Neural cell (in vitro differentiated cells): ENCODE measurements around the gene EYS. TPM values are rescaled to one million over a fixed set of nuclear protein-coding genes. Genes with fewer than 3 reads are reported as not detected.

ENCODE experiments used
- H2AFZ ChIP-seq: fragments of 200-600, 300-800 bp; sonication (generic), shearing (Covaris generic); 2 replicates; pipeline ENCODE4 v1.6.0; 2014; ENCODE audit warnings: low read depth, mild to moderate bottlenecking, antibody characterized with exemption, low read length, moderate library complexity
- H3F3A ChIP-seq: fragments of 200-600 bp; shearing (Covaris generic); 2 replicates; pipeline ENCODE4 v1.6.1; 2016; ENCODE audit warnings: mild to moderate bottlenecking, moderate library complexity, mixed read lengths, antibody characterized with exemption, low read length; ENCODE audit not compliant: insufficient read depth, poor library complexity, severe bottlenecking
- H3K27ac ChIP-seq: fragments of 200-600, 300-800 bp; sonication (generic), shearing (Covaris generic); 2 replicates; pipeline ENCODE4 v1.5.1; 2014; ENCODE audit warnings: mild to moderate bottlenecking, low read length, moderate library complexity
- H3K27me3 ChIP-seq: fragments of 300-800, 200-600 bp; sonication (generic), shearing (Covaris generic); 2 replicates; pipeline ENCODE4 v1.6.0; 2014; ENCODE audit warnings: mild to moderate bottlenecking, low read depth, low read length, moderate library complexity; ENCODE audit not compliant: insufficient read depth
- H3K36me3 ChIP-seq: fragments of 300-800, 200-600 bp; sonication (generic), shearing (Covaris generic); 2 replicates; pipeline ENCODE4 v1.5.1; 2014; ENCODE audit warnings: mild to moderate bottlenecking, antibody characterized with exemption, low read length, moderate library complexity; ENCODE audit not compliant: insufficient read depth
- H3K4me2 ChIP-seq: fragments of 300-800, 200-600 bp; sonication (generic), shearing (Covaris generic); 2 replicates; pipeline ENCODE4 v1.6.0; 2014; ENCODE audit warnings: mild to moderate bottlenecking, low read length
- H3K4me3 ChIP-seq: fragments of 300-800, 200-600 bp; sonication (generic), shearing (Covaris generic); 2 replicates; pipeline ENCODE4 v1.5.1; 2014; ENCODE audit warnings: mild to moderate bottlenecking, low read length, moderate library complexity
- H3K79me2 ChIP-seq: fragments of 200-600 bp; shearing (Covaris generic); replicated peaks from 2 replicates; pipeline ENCODE4 v1.6.0; 2014; ENCODE audit warnings: mild to moderate bottlenecking, low read length, moderate library complexity; ENCODE audit not compliant: insufficient read depth
- H3K9ac ChIP-seq: fragments of 300-800, 200-600 bp; sonication (generic), shearing (Covaris generic); 2 replicates; pipeline ENCODE4 v1.6.1; 2016; ENCODE audit warnings: mild to moderate bottlenecking, low read length, mixed read lengths
- H3K9me2 ChIP-seq: fragments of 200-600 bp; shearing (Covaris generic); 2 replicates; pipeline ENCODE4 v1.6.1; 2016; ENCODE audit warnings: mild to moderate bottlenecking, low read length, mixed read lengths; ENCODE audit not compliant: insufficient read depth
- H3K9me3 ChIP-seq: fragments of 200-600, 300-800 bp; sonication (generic), shearing (Covaris generic); 2 replicates; pipeline ENCODE4 v1.6.1; 2016; ENCODE audit warnings: mild to moderate bottlenecking, mixed run types, low read length, moderate library complexity, mixed read lengths
- H4K20me1 ChIP-seq: fragments of 200-600 bp; shearing (Covaris generic); 2 replicates; pipeline ENCODE4 v1.6.1; 2016; ENCODE audit warnings: mild to moderate bottlenecking, mixed run types; ENCODE audit not compliant: insufficient read depth
- EP300 ChIP-seq: fragments of 450-650 bp; conservative IDR thresholded peaks from 2 replicates; pipeline ENCODE4 v1.6.1; 2014; ENCODE audit warnings: antibody characterized with exemption, mild to moderate bottlenecking, moderate library complexity; ENCODE audit not compliant: poor library complexity, severe bottlenecking
- EZH2 ChIP-seq: fragments of 200-600, 300-800 bp; shearing (Covaris generic), sonication (generic); IDR thresholded peaks from 2 replicates; pipeline ENCODE4 v1.6.1; 2014; ENCODE audit warnings: antibody characterized with exemption, low read length, borderline replicate concordance, mild to moderate bottlenecking; ENCODE audit not compliant: insufficient read depth, poor library complexity, severe bottlenecking
- MXI1 ChIP-seq: fragments of 450-650 bp; conservative IDR thresholded peaks from 2 replicates; pipeline ENCODE4 v1.6.1; 2014; ENCODE audit warnings: antibody characterized with exemption, mild to moderate bottlenecking; ENCODE audit not compliant: poor library complexity, severe bottlenecking
- POLR2AphosphoS5 ChIP-seq: IDR thresholded peaks from 2 replicates; pipeline ENCODE4 v1.6.1; 2012
- RAD21 ChIP-seq: fragments of 450-650 bp; conservative IDR thresholded peaks from 2 replicates; pipeline ENCODE4 v1.6.1; 2014; ENCODE audit warnings: antibody characterized with exemption, mild to moderate bottlenecking, moderate library complexity
- SMC3 ChIP-seq: fragments of 450-650 bp; conservative IDR thresholded peaks from 2 replicates; pipeline ENCODE4 v1.6.1; 2014; ENCODE audit warnings: antibody characterized with exemption, mild to moderate bottlenecking, moderate library complexity; ENCODE audit not compliant: poor library complexity
- TAF1 ChIP-seq: IDR thresholded peaks from 2 replicates; pipeline ENCODE4 v1.6.1; 2012; ENCODE audit warnings: low read depth
- polyA plus RNA-seq: library from polyadenylated mRNA; depleted of rRNA; stranded (reverse); fragments of >200 nt; gene quantifications from 2 replicates; pipeline ENCODE4 v1.2.3, GENCODE V29; 2014
- TF ChIP-seq, protein P1 (sequence below): IDR thresholded peaks from 2 replicates; pipeline ENCODE4 v1.6.1; 2012; ENCODE audit warnings: borderline replicate concordance
- TF ChIP-seq, protein P2 (sequence below): fragments of 450-650 bp; IDR thresholded peaks from 2 replicates; pipeline ENCODE4 v1.5.1; 2014; ENCODE audit warnings: antibody characterized with exemption, mild to moderate bottlenecking, moderate library complexity; ENCODE audit not compliant: poor library complexity, severe bottlenecking

The EYS gene
- polyA plus RNA-seq, 1 donor from 2014 or later = 0.38 TPM

DNA sequence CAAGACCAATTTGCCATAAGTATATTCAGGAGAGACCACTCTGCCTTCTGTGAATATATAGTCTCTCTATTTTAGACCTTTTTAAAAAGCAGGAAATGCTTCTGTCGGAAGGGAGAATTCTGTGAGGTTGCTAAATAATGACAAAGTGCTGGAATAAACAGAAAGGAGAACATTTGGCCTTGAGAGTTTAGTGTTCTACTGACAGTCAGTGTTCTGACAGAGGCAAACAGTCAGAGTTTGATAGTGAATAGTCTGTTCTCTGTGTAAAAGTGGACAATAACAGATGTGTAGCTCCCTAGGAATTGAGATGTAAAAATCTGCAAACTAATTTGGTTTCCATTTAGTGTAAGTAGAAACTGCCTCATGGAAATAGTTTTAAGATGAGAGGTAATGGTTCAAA, 1850.8 kb downstream of the EYS start:
- Histone ChIP-seq H4K20me1 (no peaks in the 10 kb centered on the region), H3K27ac (no peak overlapping the region), H3K36me3 (no peaks in the 10 kb centered on the region), H3K4me3 (no peak overlapping the region), H3K27me3 (no peaks in the 10 kb centered on the region), H3K79me2 (no peaks in the 10 kb centered on the region), H3K4me2 (no peak overlapping the region), H2AFZ (no peak overlapping the region), H3K9me2 (no peaks in the 10 kb centered on the region), H3K9ac (no peak overlapping the region), H3F3A (no peaks in the 10 kb centered on the region), H3K9me3 (no peaks in the 10 kb centered on the region)
- TF ChIP-seq, protein P1, sequence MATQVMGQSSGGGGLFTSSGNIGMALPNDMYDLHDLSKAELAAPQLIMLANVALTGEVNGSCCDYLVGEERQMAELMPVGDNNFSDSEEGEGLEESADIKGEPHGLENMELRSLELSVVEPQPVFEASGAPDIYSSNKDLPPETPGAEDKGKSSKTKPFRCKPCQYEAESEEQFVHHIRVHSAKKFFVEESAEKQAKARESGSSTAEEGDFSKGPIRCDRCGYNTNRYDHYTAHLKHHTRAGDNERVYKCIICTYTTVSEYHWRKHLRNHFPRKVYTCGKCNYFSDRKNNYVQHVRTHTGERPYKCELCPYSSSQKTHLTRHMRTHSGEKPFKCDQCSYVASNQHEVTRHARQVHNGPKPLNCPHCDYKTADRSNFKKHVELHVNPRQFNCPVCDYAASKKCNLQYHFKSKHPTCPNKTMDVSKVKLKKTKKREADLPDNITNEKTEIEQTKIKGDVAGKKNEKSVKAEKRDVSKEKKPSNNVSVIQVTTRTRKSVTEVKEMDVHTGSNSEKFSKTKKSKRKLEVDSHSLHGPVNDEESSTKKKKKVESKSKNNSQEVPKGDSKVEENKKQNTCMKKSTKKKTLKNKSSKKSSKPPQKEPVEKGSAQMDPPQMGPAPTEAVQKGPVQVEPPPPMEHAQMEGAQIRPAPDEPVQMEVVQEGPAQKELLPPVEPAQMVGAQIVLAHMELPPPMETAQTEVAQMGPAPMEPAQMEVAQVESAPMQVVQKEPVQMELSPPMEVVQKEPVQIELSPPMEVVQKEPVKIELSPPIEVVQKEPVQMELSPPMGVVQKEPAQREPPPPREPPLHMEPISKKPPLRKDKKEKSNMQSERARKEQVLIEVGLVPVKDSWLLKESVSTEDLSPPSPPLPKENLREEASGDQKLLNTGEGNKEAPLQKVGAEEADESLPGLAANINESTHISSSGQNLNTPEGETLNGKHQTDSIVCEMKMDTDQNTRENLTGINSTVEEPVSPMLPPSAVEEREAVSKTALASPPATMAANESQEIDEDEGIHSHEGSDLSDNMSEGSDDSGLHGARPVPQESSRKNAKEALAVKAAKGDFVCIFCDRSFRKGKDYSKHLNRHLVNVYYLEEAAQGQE = no peak
- TF ChIP-seq TAF1 (no peak), EZH2 (no peak), SMC3 (no peak), MXI1 (no peak), POLR2AphosphoS5 (no peak), RAD21 (no peak), EP300 (no peak)
- TF ChIP-seq, protein P2, sequence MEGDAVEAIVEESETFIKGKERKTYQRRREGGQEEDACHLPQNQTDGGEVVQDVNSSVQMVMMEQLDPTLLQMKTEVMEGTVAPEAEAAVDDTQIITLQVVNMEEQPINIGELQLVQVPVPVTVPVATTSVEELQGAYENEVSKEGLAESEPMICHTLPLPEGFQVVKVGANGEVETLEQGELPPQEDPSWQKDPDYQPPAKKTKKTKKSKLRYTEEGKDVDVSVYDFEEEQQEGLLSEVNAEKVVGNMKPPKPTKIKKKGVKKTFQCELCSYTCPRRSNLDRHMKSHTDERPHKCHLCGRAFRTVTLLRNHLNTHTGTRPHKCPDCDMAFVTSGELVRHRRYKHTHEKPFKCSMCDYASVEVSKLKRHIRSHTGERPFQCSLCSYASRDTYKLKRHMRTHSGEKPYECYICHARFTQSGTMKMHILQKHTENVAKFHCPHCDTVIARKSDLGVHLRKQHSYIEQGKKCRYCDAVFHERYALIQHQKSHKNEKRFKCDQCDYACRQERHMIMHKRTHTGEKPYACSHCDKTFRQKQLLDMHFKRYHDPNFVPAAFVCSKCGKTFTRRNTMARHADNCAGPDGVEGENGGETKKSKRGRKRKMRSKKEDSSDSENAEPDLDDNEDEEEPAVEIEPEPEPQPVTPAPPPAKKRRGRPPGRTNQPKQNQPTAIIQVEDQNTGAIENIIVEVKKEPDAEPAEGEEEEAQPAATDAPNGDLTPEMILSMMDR = no peak

DNA sequence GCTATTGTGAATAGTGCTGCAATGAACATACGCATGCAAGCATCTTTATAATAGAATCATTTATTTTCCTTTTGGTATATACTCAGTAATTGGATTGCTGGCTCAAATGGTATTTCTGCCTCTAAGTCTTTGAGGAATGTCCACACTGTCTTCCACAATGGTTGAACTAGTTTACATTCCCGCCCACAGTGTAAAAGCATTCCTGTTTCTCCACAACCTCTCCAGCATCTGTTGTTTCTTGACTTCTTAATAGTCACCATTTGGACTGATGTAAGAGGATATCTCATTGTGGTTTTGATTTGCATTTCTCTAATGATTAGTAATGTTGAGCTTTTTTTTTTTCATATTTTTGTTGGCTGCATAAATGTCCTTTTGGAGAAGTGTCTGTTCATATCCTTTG, 1862.7 kb downstream of the EYS start:
- H3K4me2 ChIP-seq = no peak overlapping the region
- no peak overlapping the region for H3K27ac ChIP-seq
- no peaks in the 10 kb centered on the region for H3K79me2 ChIP-seq
- no peak overlapping the region for H3K9ac ChIP-seq
- H3K9me2 ChIP-seq = no peaks in the 10 kb centered on the region
- no peak overlapping the region for H3K4me3 ChIP-seq
- H3K36me3 ChIP-seq = no peaks in the 10 kb centered on the region
- no peaks in the 10 kb centered on the region for H3F3A ChIP-seq
- H3K9me3 ChIP-seq = no peaks in the 10 kb centered on the region
- no peaks in the 10 kb centered on the region for H3K27me3 ChIP-seq
- TF ChIP-seq TAF1 (no peak), POLR2AphosphoS5 (no peak), RAD21 (no peak), EZH2 (no peak), SMC3 (no peak), EP300 (no peak), MXI1 (no peak)
- TF ChIP-seq, protein P2 = no peak
- TF ChIP-seq, protein P1 = no peak
- H2AFZ ChIP-seq = no peak overlapping the region
- no peaks in the 10 kb centered on the region for H4K20me1 ChIP-seq
